Measurements from ENCODE around the gene BICD2. TPM values are rescaled to one million over a fixed set of nuclear protein-coding genes. Genes with fewer than 3 reads are reported as not detected.

Gene BICD2
- total and polyA plus RNA-seq, 2 donors (not counting 1 experiment from before 2014, with no cell fraction given), result 33.2 to 49.5 TPM

GRCh38 chr9:92745331-92745730 is 19.3 kb downstream of the BICD2 start:
- ChIA-PET CTCF (interaction anchor here (1.4 to 1.8 kb wide), 3 partner anchors 16 to 28 kb away, joined by 3 to 5 read pairs (median 4); partner anchors contain the start of gene BICD2), POLR2A (no interaction called here)
- Histone ChIP-seq H3K36me3 (replicated peaks in 1 of 2; ENCODE audit: control extremely low read depth in 1 of 2, control insufficient read depth in 1 of 2, extremely low read depth in 1 of 2, insufficient read depth in 2 of 2, low read length in 1 of 2) (peaks cover 0 to 7% of the 10 kb centered on the region in 2 experiments), H2AFZ (ENCODE audit: insufficient read depth, low read depth, low read length, poor library complexity, severe bottlenecking) (no peak overlapping the region), H3K4me1 (ENCODE audit: control insufficient read depth in 2 of 2, insufficient read depth in 2 of 2, low read length in 2 of 2) (peaks cover 25 to 78% of the 10 kb centered on the region in 2 donors), H3K27me3 (replicated peaks in 1 of 4; ENCODE audit: control extremely low read depth in 1 of 4, control insufficient read depth in 3 of 4, insufficient read depth in 4 of 4, low read length in 3 of 4) (no peaks in the 10 kb centered on the region), H3K79me2 (ENCODE audit: control insufficient read depth, insufficient read depth, low read length) (peaks cover 100% of the 10 kb centered on the region), H4K20me1 (ENCODE audit: control insufficient read depth, insufficient read depth, low read length, poor library complexity, severe bottlenecking) (peaks cover 80% of the 10 kb centered on the region), H3K4me2 (replicated peaks; ENCODE audit: low read depth, low read length, poor library complexity, severe bottlenecking) (no peak overlapping the region), H3K9ac (ENCODE audit: low read length) (no peak overlapping the region), H3K9me3 (ENCODE audit: control extremely low read depth in 1 of 3, control insufficient read depth in 2 of 3, insufficient read depth in 1 of 3, low read length in 2 of 3) (no peaks in the 10 kb centered on the region), H3K27ac (ENCODE audit: low read length in 2 of 2) (no peak overlapping the region), H3K4me3 (ENCODE audit: control extremely low read depth in 1 of 5, extremely low read depth in 1 of 5, insufficient read depth in 1 of 5, low read depth in 2 of 5, low read length in 4 of 5) (no peak overlapping the region)
- Mint-ChIP-seq H3K4me3 (no peak overlapping the region), H3K27me3 (no peaks in the 10 kb centered on the region), H3K27ac (no peak overlapping the region), H3K4me1 (peaks cover 74% of the 10 kb centered on the region), H3K9me3 (ENCODE audit: insufficient read depth) (no peaks in the 10 kb centered on the region)
- intact Hi-C loops (cut with micrococcal nuclease), result no loop called here
- DNase-seq, result no peak
- no peak for ATAC-seq (ENCODE audit: low read depth)
- WGBS (ENCODE audit: insufficient coverage), result 89% methylated on average over 3 of the region's 4 CpGs
- no peak for TF ChIP-seq CTCF (IDR thresholded peaks at IDR 0.05)
- no peak for TF ChIP-seq EZH2 (IDR thresholded peaks at IDR 0.05; ENCODE audit: borderline replicate concordance, insufficient read depth, low read depth, low read length, poor library complexity, severe bottlenecking)

GRCh38 chr9:92740969-92741368 is 23.7 kb downstream of the BICD2 start:
- Histone ChIP-seq H2AFZ (ENCODE audit: insufficient read depth, low read depth, low read length, poor library complexity, severe bottlenecking) (peak overlapping the region; percentile 30), H3K4me2 (replicated peaks; ENCODE audit: low read depth, low read length, poor library complexity, severe bottlenecking) (peak overlapping the region; percentile 69), H3K27me3 (replicated peaks in 1 of 4; ENCODE audit: control extremely low read depth in 1 of 4, control insufficient read depth in 3 of 4, insufficient read depth in 4 of 4, low read length in 3 of 4) (no peaks in the 10 kb centered on the region), H3K36me3 (replicated peaks in 1 of 2; ENCODE audit: control extremely low read depth in 1 of 2, control insufficient read depth in 1 of 2, extremely low read depth in 1 of 2, insufficient read depth in 2 of 2, low read length in 1 of 2) (peaks cover 0 to 2% of the 10 kb centered on the region in 2 experiments), H3K79me2 (ENCODE audit: control insufficient read depth, insufficient read depth, low read length) (peaks cover 99% of the 10 kb centered on the region), H3K27ac (ENCODE audit: low read length in 2 of 2) (peak overlapping the region; percentile 0 to 40), H3K9me3 (ENCODE audit: control extremely low read depth in 1 of 3, control insufficient read depth in 2 of 3, insufficient read depth in 1 of 3, low read length in 2 of 3) (no peaks in the 10 kb centered on the region), H3K9ac (ENCODE audit: low read length) (peak overlapping the region; percentile 50), H3K4me3 (ENCODE audit: control extremely low read depth in 1 of 5, extremely low read depth in 1 of 5, insufficient read depth in 1 of 5, low read depth in 2 of 5, low read length in 4 of 5) (peak overlapping the region in 3 of 5 experiments; percentile 9 to 59 (median 47)), H3K4me1 (ENCODE audit: control insufficient read depth in 2 of 2, insufficient read depth in 2 of 2, low read length in 2 of 2) (peaks cover 61 to 87% of the 10 kb centered on the region in 2 donors), H4K20me1 (ENCODE audit: control insufficient read depth, insufficient read depth, low read length, poor library complexity, severe bottlenecking) (peaks cover 80% of the 10 kb centered on the region)
- no peak for TF ChIP-seq CTCF (IDR thresholded peaks at IDR 0.05)
- no peak for TF ChIP-seq EZH2 (IDR thresholded peaks at IDR 0.05; ENCODE audit: borderline replicate concordance, insufficient read depth, low read depth, low read length, poor library complexity, severe bottlenecking)
- H3K27ac Mint-ChIP-seq, result peak overlapping the region; percentile 67
- 90% methylated on average over 1 of the region's 3 CpGs for WGBS (ENCODE audit: insufficient coverage)
- peaks cover 87% of the 10 kb centered on the region for H3K4me1 Mint-ChIP-seq
- peak overlapping the region; percentile 74 for H3K4me3 Mint-ChIP-seq
- no peaks in the 10 kb centered on the region for H3K27me3 Mint-ChIP-seq
- no peak for ATAC-seq (ENCODE audit: low read depth)
- ChIA-PET CTCF (interaction anchor here (1.1 to 4.3 kb wide), 3 partner anchors 12 to 24 kb away, joined by 4 to 15 read pairs (median 7); partner anchors contain the start of gene BICD2), POLR2A (interaction anchor here (0.9 kb wide), 1 partner anchor 12 kb away, joined by 3 read pairs; no protein-coding TSS in a partner anchor)
- no peaks in the 10 kb centered on the region for H3K9me3 Mint-ChIP-seq (ENCODE audit: insufficient read depth)
- intact Hi-C loops (cut with micrococcal nuclease), result no loop called here
- DNase-seq, result no peak
